ENCODE measurements around the gene GABRB1.

The GABRB1 gene

DNA sequence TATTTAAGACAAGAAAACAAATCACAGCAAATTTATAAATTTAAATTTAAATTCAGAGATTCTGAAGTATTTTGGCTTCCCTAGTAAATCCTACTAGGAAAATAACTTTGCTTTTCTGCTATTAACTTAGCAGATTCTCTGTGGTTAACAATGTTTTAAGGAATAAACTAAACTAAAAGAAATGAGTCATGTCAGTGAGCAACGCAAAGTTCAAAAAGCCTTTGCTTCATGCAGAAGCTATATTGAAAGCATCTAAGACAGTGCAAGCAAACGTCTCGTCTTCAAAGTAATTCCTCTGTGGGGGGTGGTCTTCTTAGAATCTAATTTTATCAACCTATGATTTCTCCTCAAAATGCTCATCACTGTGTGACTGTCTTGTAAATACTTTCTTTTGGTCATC lies 30.1 kb downstream of the GABRB1 start:
- Histone ChIP-seq H3K9me3 (ENCODE audit: control extremely low read depth in 1 of 5, control insufficient read depth in 4 of 5, insufficient read depth in 2 of 5, low read depth in 1 of 5, low read length in 4 of 5) (no peaks in the 10 kb centered on the region), H3K36me3 (ENCODE audit: control insufficient read depth in 4 of 4, insufficient read depth in 4 of 4, low read length in 3 of 4) (no peaks in the 10 kb centered on the region), H3K4me1 (ENCODE audit: control extremely low read depth in 1 of 4, control insufficient read depth in 4 of 4, insufficient read depth in 4 of 4, low read length in 3 of 4) (no peaks in the 10 kb centered on the region), H3K4me3 (ENCODE audit: control insufficient read depth in 1 of 7, extremely low read depth in 1 of 7, insufficient read depth in 4 of 7, low read depth in 2 of 7, low read length in 6 of 7) (no peak overlapping the region), H3K27me3 (replicated peaks in 2 of 5; ENCODE audit: control insufficient read depth in 4 of 5, insufficient read depth in 5 of 5, low read length in 4 of 5) (no peaks in the 10 kb centered on the region), H3K27ac (ENCODE audit: insufficient read depth in 1 of 2, low read depth in 1 of 2, low read length in 2 of 2, poor library complexity in 1 of 2, severe bottlenecking in 2 of 2) (no peak overlapping the region)
- WGBS (ENCODE audit: insufficient coverage): no CpG with 5 or more reads among the region's 3 CpGs
- CTCF ChIA-PET: interaction anchor here (0.6 kb wide), 1 partner anchor 44 kb away, joined by 4 read pairs; no protein-coding TSS in a partner anchor
- DNase-seq: no peak
- POLR2A ChIA-PET: no interaction called here

DNA sequence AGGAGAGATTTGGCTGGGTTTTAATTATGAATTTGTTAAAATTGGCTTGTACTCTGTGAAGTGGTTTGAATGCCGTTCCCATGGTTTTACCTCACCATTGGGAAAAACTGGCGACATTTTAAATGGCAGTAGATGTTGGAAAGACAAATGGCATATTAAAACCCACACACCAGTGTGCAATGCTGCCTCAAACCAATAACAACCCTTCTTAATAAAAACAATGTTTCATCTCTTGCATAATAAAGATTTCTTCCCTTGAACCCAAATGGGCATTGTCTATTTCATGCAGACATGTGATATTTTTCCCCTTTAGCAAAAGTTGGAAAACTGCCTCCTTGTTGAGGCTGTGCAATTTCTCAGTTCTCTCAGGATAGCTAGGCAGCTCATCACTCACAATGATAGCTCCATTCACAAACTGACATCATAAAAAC lies 33.7 kb downstream of the GABRB1 start:
- ChIA-PET POLR2A (no interaction called here), CTCF (no interaction called here)
- WGBS (ENCODE audit: insufficient coverage): no CpG with 5 or more reads among the region's 2 CpGs
- Histone ChIP-seq H3K4me1 (ENCODE audit: control extremely low read depth in 1 of 4, control insufficient read depth in 4 of 4, insufficient read depth in 4 of 4, low read length in 3 of 4) (no peaks in the 10 kb centered on the region), H3K4me3 (ENCODE audit: control insufficient read depth in 1 of 7, extremely low read depth in 1 of 7, insufficient read depth in 4 of 7, low read depth in 2 of 7, low read length in 6 of 7) (no peak overlapping the region), H3K36me3 (ENCODE audit: control insufficient read depth in 4 of 4, insufficient read depth in 4 of 4, low read length in 3 of 4) (no peaks in the 10 kb centered on the region), H3K9me3 (ENCODE audit: control extremely low read depth in 1 of 5, control insufficient read depth in 4 of 5, insufficient read depth in 2 of 5, low read depth in 1 of 5, low read length in 4 of 5) (no peaks in the 10 kb centered on the region), H3K27me3 (replicated peaks in 2 of 5; ENCODE audit: control insufficient read depth in 4 of 5, insufficient read depth in 5 of 5, low read length in 4 of 5) (no peaks in the 10 kb centered on the region), H3K27ac (ENCODE audit: insufficient read depth in 1 of 2, low read depth in 1 of 2, low read length in 2 of 2, poor library complexity in 1 of 2, severe bottlenecking in 2 of 2) (no peak overlapping the region)
- no peak for DNase-seq

DNA sequence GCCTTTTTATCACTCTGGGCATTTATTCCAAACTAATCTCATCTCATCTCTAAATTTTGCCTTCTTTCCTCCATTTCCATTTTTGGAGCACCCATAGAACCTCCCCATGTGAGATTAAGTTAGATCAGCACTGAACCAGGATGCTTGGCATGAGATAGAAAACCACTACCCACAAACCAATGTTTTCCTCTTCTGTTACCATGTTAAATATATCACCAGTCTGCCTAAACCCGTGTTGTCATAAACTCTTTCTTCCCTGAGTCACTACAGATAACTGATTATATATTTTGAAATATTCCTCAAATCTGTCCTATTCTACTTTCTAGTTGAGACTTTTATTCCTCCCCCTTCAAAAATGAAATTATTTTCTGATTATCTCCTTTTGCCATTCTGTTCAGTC lies 37.6 kb downstream of the GABRB1 start:
- Histone ChIP-seq H3K4me3 (ENCODE audit: control insufficient read depth in 1 of 7, extremely low read depth in 1 of 7, insufficient read depth in 4 of 7, low read depth in 2 of 7, low read length in 6 of 7) (no peak overlapping the region), H3K27ac (ENCODE audit: insufficient read depth in 1 of 2, low read depth in 1 of 2, low read length in 2 of 2, poor library complexity in 1 of 2, severe bottlenecking in 2 of 2) (no peak overlapping the region), H3K27me3 (replicated peaks in 2 of 5; ENCODE audit: control insufficient read depth in 4 of 5, insufficient read depth in 5 of 5, low read length in 4 of 5) (no peaks in the 10 kb centered on the region), H3K9me3 (ENCODE audit: control extremely low read depth in 1 of 5, control insufficient read depth in 4 of 5, insufficient read depth in 2 of 5, low read depth in 1 of 5, low read length in 4 of 5) (no peaks in the 10 kb centered on the region), H3K4me1 (ENCODE audit: control extremely low read depth in 1 of 4, control insufficient read depth in 4 of 4, insufficient read depth in 4 of 4, low read length in 3 of 4) (no peaks in the 10 kb centered on the region), H3K36me3 (ENCODE audit: control insufficient read depth in 4 of 4, insufficient read depth in 4 of 4, low read length in 3 of 4) (no peaks in the 10 kb centered on the region)
- ChIA-PET CTCF (no interaction called here), POLR2A (no interaction called here)
- WGBS (ENCODE audit: insufficient coverage): 17% methylated on average over 1 of the region's 1 CpG
- no peak for DNase-seq

GRCh38 chr4:47071901-47072341 lies 40.6 kb downstream of the GABRB1 start:
- CTCF ChIA-PET: no interaction called here
- no peak for DNase-seq
- no peaks in the 10 kb centered on the region for H3K4me1 ChIP-seq (ENCODE audit: control extremely low read depth in 1 of 4, control insufficient read depth in 4 of 4, insufficient read depth in 4 of 4, low read length in 3 of 4)
- H3K36me3 ChIP-seq (ENCODE audit: control insufficient read depth in 4 of 4, insufficient read depth in 4 of 4, low read length in 3 of 4): no peaks in the 10 kb centered on the region
- no peak overlapping the region for H3K4me3 ChIP-seq (ENCODE audit: control insufficient read depth in 1 of 7, extremely low read depth in 1 of 7, insufficient read depth in 4 of 7, low read depth in 2 of 7, low read length in 6 of 7)
- POLR2A ChIA-PET: no interaction called here
- H3K27ac ChIP-seq (ENCODE audit: insufficient read depth in 1 of 2, low read depth in 1 of 2, low read length in 2 of 2, poor library complexity in 1 of 2, severe bottlenecking in 2 of 2): no peak overlapping the region
- no peaks in the 10 kb centered on the region for H3K9me3 ChIP-seq (ENCODE audit: control extremely low read depth in 1 of 5, control insufficient read depth in 4 of 5, insufficient read depth in 2 of 5, low read depth in 1 of 5, low read length in 4 of 5)
- H3K27me3 ChIP-seq (replicated peaks in 2 of 5; ENCODE audit: control insufficient read depth in 4 of 5, insufficient read depth in 5 of 5, low read length in 4 of 5): no peaks in the 10 kb centered on the region
- no CpG with 5 or more reads among the region's 1 CpG for WGBS (ENCODE audit: insufficient coverage)

DNA sequence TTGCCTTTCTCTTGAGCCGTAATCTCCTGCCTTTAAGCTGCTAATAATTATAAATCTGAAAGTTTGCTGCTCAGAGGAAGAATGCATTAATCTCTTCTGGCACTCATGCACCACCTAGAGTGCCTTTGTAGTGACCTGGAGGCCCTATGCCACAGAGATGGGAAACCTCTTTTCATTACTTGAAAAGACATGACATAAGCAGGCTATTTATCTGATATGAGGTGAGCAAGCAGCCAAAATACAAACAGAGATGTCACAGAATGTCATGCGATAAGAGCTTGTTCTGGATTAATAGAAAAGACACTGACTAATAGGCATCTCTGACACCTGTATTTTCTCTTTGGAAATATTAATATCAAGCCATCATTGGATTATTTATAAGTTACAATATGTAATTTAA lies 42.3 kb downstream of the GABRB1 start:
- no peaks in the 10 kb centered on the region for H3K4me1 ChIP-seq (ENCODE audit: control extremely low read depth in 1 of 4, control insufficient read depth in 4 of 4, insufficient read depth in 4 of 4, low read length in 3 of 4)
- no peak overlapping the region for H3K27ac ChIP-seq (ENCODE audit: insufficient read depth in 1 of 2, low read depth in 1 of 2, low read length in 2 of 2, poor library complexity in 1 of 2, severe bottlenecking in 2 of 2)
- H3K9me3 ChIP-seq (ENCODE audit: control extremely low read depth in 1 of 5, control insufficient read depth in 4 of 5, insufficient read depth in 2 of 5, low read depth in 1 of 5, low read length in 4 of 5): no peaks in the 10 kb centered on the region
- H3K27me3 ChIP-seq (replicated peaks in 2 of 5; ENCODE audit: control insufficient read depth in 4 of 5, insufficient read depth in 5 of 5, low read length in 4 of 5): no peaks in the 10 kb centered on the region
- WGBS (ENCODE audit: insufficient coverage): no CpG with 5 or more reads among the region's 2 CpGs
- no peak for DNase-seq
- ChIA-PET CTCF (no interaction called here), POLR2A (no interaction called here)
- no peak overlapping the region for H3K4me3 ChIP-seq (ENCODE audit: control insufficient read depth in 1 of 7, extremely low read depth in 1 of 7, insufficient read depth in 4 of 7, low read depth in 2 of 7, low read length in 6 of 7)
- no peaks in the 10 kb centered on the region for H3K36me3 ChIP-seq (ENCODE audit: control insufficient read depth in 4 of 4, insufficient read depth in 4 of 4, low read length in 3 of 4)

DNA sequence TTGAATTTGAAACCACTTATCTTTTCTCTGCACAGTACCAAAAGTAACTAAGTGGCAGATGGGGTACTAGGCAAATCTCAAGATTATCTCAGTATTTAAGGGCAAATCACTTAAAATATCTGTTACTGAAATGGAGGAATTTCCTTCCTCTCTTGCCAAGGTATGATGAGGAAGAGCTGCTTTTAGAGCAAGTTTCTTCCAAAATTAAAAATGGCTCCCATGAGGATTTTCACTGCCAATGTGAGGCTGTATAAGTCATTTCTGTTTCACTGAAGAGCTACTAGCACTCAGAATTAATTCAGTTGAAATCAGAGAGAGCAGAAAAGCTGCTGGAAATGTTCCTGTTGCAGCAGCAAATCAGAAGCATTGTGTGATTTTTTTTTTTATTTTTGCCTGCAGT lies 43.4 kb downstream of the GABRB1 start:
- Histone ChIP-seq H3K9me3 (ENCODE audit: control extremely low read depth in 1 of 5, control insufficient read depth in 4 of 5, insufficient read depth in 2 of 5, low read depth in 1 of 5, low read length in 4 of 5) (no peaks in the 10 kb centered on the region), H3K36me3 (ENCODE audit: control insufficient read depth in 4 of 4, insufficient read depth in 4 of 4, low read length in 3 of 4) (no peaks in the 10 kb centered on the region), H3K27ac (ENCODE audit: insufficient read depth in 1 of 2, low read depth in 1 of 2, low read length in 2 of 2, poor library complexity in 1 of 2, severe bottlenecking in 2 of 2) (no peak overlapping the region), H3K4me3 (ENCODE audit: control insufficient read depth in 1 of 7, extremely low read depth in 1 of 7, insufficient read depth in 4 of 7, low read depth in 2 of 7, low read length in 6 of 7) (no peak overlapping the region), H3K27me3 (replicated peaks in 2 of 5; ENCODE audit: control insufficient read depth in 4 of 5, insufficient read depth in 5 of 5, low read length in 4 of 5) (no peaks in the 10 kb centered on the region), H3K4me1 (ENCODE audit: control extremely low read depth in 1 of 4, control insufficient read depth in 4 of 4, insufficient read depth in 4 of 4, low read length in 3 of 4) (no peaks in the 10 kb centered on the region)
- ChIA-PET POLR2A (no interaction called here), CTCF (no interaction called here)
- no peak for DNase-seq

DNA sequence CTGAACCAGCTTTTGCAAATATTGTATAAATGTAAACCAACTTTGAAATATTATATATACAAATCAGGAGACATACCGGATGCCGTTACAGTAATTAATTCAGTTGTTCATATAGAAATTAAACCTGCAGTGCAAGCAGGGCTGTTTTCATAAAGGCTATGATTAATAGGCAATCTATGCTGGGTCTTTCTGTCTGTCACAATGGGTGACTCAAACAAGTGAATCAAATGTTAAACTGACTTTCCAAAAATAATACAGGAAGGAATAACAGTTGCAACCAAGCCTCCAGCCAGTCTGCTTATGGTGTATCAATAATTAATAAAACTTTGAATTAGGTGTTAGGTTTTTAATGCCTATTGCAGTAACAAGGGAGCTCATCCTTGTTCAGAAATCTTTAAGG lies 43.9 kb downstream of the GABRB1 start:
- no peaks in the 10 kb centered on the region for H3K9me3 ChIP-seq (ENCODE audit: control extremely low read depth in 1 of 5, control insufficient read depth in 4 of 5, insufficient read depth in 2 of 5, low read depth in 1 of 5, low read length in 4 of 5)
- H3K27ac ChIP-seq (ENCODE audit: insufficient read depth in 1 of 2, low read depth in 1 of 2, low read length in 2 of 2, poor library complexity in 1 of 2, severe bottlenecking in 2 of 2): no peak overlapping the region
- no peak overlapping the region for H3K4me3 ChIP-seq (ENCODE audit: control insufficient read depth in 1 of 7, extremely low read depth in 1 of 7, insufficient read depth in 4 of 7, low read depth in 2 of 7, low read length in 6 of 7)
- no CpG with 5 or more reads among the region's 2 CpGs for WGBS (ENCODE audit: insufficient coverage)
- no peaks in the 10 kb centered on the region for H3K4me1 ChIP-seq (ENCODE audit: control extremely low read depth in 1 of 4, control insufficient read depth in 4 of 4, insufficient read depth in 4 of 4, low read length in 3 of 4)
- POLR2A ChIA-PET: no interaction called here
- CTCF ChIA-PET: no interaction called here
- H3K36me3 ChIP-seq (ENCODE audit: control insufficient read depth in 4 of 4, insufficient read depth in 4 of 4, low read length in 3 of 4): no peaks in the 10 kb centered on the region
- no peaks in the 10 kb centered on the region for H3K27me3 ChIP-seq (replicated peaks in 2 of 5; ENCODE audit: control insufficient read depth in 4 of 5, insufficient read depth in 5 of 5, low read length in 4 of 5)
- no peak for DNase-seq

DNA sequence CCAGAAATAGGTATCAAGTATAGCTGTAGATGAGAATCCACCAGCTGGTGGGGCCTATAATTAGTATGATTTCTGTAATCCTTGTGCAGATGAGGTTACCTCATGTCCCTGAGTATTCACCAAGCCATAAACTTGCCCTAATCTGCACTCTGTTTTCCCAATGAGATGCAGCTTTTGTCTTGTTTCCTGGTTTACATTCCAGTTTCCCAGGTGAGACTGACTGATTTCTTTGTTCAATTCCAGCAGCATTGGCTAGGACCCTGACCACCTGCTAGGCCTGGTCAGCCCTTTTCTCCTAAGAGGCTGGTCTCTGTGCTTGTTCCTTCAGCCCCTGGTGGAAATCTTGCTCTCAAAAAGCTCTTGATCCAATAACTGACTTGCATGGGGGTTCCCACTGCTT lies 44.6 kb downstream of the GABRB1 start:
- Histone ChIP-seq H3K9me3 (ENCODE audit: control extremely low read depth in 1 of 5, control insufficient read depth in 4 of 5, insufficient read depth in 2 of 5, low read depth in 1 of 5, low read length in 4 of 5) (no peaks in the 10 kb centered on the region), H3K27ac (ENCODE audit: insufficient read depth in 1 of 2, low read depth in 1 of 2, low read length in 2 of 2, poor library complexity in 1 of 2, severe bottlenecking in 2 of 2) (no peak overlapping the region), H3K4me1 (ENCODE audit: control extremely low read depth in 1 of 4, control insufficient read depth in 4 of 4, insufficient read depth in 4 of 4, low read length in 3 of 4) (no peaks in the 10 kb centered on the region), H3K27me3 (replicated peaks in 2 of 5; ENCODE audit: control insufficient read depth in 4 of 5, insufficient read depth in 5 of 5, low read length in 4 of 5) (no peaks in the 10 kb centered on the region), H3K36me3 (ENCODE audit: control insufficient read depth in 4 of 4, insufficient read depth in 4 of 4, low read length in 3 of 4) (no peaks in the 10 kb centered on the region), H3K4me3 (ENCODE audit: control insufficient read depth in 1 of 7, extremely low read depth in 1 of 7, insufficient read depth in 4 of 7, low read depth in 2 of 7, low read length in 6 of 7) (no peak overlapping the region)
- DNase-seq: no peak
- CTCF ChIA-PET: no interaction called here
- POLR2A ChIA-PET: no interaction called here

All from common myeloid progenitor, CD34-positive (primary cell).